ENCODE measurements around the gene NUDT4.

GRCh38 chr12:93442411-93443340 is 65.0 kb downstream of the NUDT4 start:
- TF ChIP-seq REST (IDR thresholded peaks at IDR 0.05; ENCODE audit: borderline replicate concordance in 1 of 2, low read depth in 1 of 2, low read length in 2 of 2): no peak
- no peak for TF ChIP-seq ZMAT3 (CRISPR knock-in tag; conservative IDR thresholded peaks at IDR 0.05)
- TF ChIP-seq FOXK2 (IDR thresholded peaks at IDR 0.05): no peak
- TF ChIP-seq ZBTB3 (CRISPR knock-in tag; IDR thresholded peaks at IDR 0.05; ENCODE audit: borderline replicate concordance, low read depth): no peak
- TF ChIP-seq ELF1 (CRISPR knock-in tag; IDR thresholded peaks at IDR 0.05): no peak
- no peak for TF ChIP-seq FOXO4 (CRISPR knock-in tag; conservative IDR thresholded peaks at IDR 0.05)
- TF ChIP-seq POLR2A (IDR thresholded peaks at IDR 0.05; ENCODE audit: insufficient read depth in 1 of 2, low read depth in 2 of 2, low read length in 2 of 2): no peak; a peak in 1 of 4 replicates
- TF ChIP-seq HMG20B (CRISPR knock-in tag; conservative IDR thresholded peaks at IDR 0.05): no peak
- TF ChIP-seq ZNF644 (CRISPR knock-in tag; IDR thresholded peaks at IDR 0.05; ENCODE audit: low read depth): no peak
- TF ChIP-seq RFX5 (IDR thresholded peaks at IDR 0.05; ENCODE audit: low read depth, low read length): no peak
- no peak for TF ChIP-seq PAXIP1 (CRISPR knock-in tag; conservative IDR thresholded peaks at IDR 0.05)
- TF ChIP-seq ZKSCAN8 (CRISPR knock-in tag; IDR thresholded peaks at IDR 0.05; ENCODE audit: borderline replicate concordance): no peak

Measured in HepG2 (cell line).